GM21367 (cell line): ENCODE results near the gene MYPOP.
"Not testable (repeated sequence)": the region's sequence is repeated elsewhere in the genome, so short reads cannot be mapped to it uniquely, and the experiment has no call there.

ENCODE experiments used
- ATAC-seq: cut with Tn5 transposase; IDR thresholded peaks from one replicate; pipeline ENCODE4 v1.9.1; 2021; ENCODE audit not compliant: unreplicated experiment

The MYPOP gene

GRCh38 chr19:45883881-45884681 is 18.3 kb downstream of the MYPOP start:
- no peak for ATAC-seq

GRCh38 chr19:45883586-45883880 is 18.9 kb downstream of the MYPOP start:
- no peak for ATAC-seq

GRCh38 chr19:45882652-45883585 is 19.5 kb downstream of the MYPOP start:
- ATAC-seq = no peak

- no peak for ATAC-seq
Measured at GRCh38 chr19:45881909-45882528, 20.4 kb downstream of the MYPOP start.

GRCh38 chr19:45881082-45881908 is 21.1 kb downstream of the MYPOP start:
- no peak for ATAC-seq

GRCh38 chr19:45879971-45880370 is 22.4 kb downstream of the MYPOP start:
- no peak for ATAC-seq

- no peak for ATAC-seq
Measured at GRCh38 chr19:45879055-45879454, 23.4 kb downstream of the MYPOP start.

GRCh38 chr19:45878043-45878794 is 24.2 kb downstream of the MYPOP start:
- ATAC-seq = no peak

- no peak for ATAC-seq
Measured at GRCh38 chr19:45876411-45877197, 25.8 kb downstream of the MYPOP start.

- no peak for ATAC-seq
Measured at GRCh38 chr19:45876161-45876410, 26.3 kb downstream of the MYPOP start.

- no peak for ATAC-seq
Measured at GRCh38 chr19:45874620-45874966, 27.8 kb downstream of the MYPOP start.

- no peak for ATAC-seq
Measured at GRCh38 chr19:45873219-45873772, 29.1 kb downstream of the MYPOP start.

- ATAC-seq = no peak
Measured at GRCh38 chr19:45872095-45872919, 30.1 kb downstream of the MYPOP start.

- no peak for ATAC-seq
Measured at GRCh38 chr19:45870798-45871197, 31.6 kb downstream of the MYPOP start.

- not testable (repeated sequence) for ATAC-seq
Measured at GRCh38 chr19:45867241-45867640, 35.2 kb downstream of the MYPOP start.

GRCh38 chr19:45866400-45867176 is 35.8 kb downstream of the MYPOP start:
- ATAC-seq = no peak

- no peak for ATAC-seq
Measured at GRCh38 chr19:45865269-45865948, 37.0 kb downstream of the MYPOP start.
